ENCODE measurements around the gene PNN. TPM values are rescaled to one million over a fixed set of nuclear protein-coding genes. Genes with fewer than 3 reads are reported as not detected.
"Not testable (repeated sequence)": the region's sequence is repeated elsewhere in the genome, so short reads cannot be mapped to it uniquely, and the experiment has no call there.

The PNN gene
- total and polyA plus RNA-seq, 2 donors from 2014 or later = 27.2 to 46.2 TPM

DNA sequence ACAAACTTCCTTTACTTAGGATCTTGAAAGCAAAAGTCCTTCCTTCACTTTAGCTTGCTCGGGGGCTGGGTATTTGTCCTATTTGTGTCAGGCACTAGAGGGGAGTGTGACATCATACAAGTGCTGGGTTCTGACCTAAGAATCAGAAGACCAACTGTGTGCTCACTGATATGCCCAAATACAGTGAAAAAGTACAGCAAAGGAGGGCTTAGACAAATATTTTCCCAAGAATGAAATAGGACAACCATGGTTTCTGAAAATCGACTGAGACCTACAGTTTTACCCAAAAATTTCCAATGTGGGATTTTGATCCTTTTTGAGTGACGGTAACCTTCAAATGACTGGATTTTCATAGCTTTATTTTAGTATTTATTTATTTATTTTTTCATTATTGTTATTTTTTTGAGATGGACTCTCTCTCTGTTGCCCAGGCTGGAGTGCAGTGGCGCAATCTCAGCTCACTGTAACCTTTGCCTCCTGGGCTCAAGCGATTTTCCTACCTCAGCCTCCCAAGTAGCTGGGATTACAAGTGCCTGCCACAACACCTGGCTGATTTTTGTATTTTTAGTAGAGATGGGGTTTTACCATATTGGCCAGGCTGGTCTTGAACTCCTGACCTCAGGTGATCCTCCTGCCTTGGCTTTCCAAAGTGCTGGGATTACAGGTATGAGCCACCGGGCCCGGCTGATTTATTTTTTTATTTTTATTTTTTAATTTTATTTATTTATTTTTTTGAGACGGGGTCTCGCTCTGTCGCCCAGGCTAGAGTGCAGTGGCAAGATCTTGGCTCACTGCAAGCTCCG is 56.9 kb downstream of the PNN start:
- H3K27ac ChIP-seq (ENCODE audit: low read depth in 2 of 2, low read length in 2 of 2); H3K27me3 ChIP-seq (ENCODE audit: control insufficient read depth, insufficient read depth, low read length); H3K4me3 ChIP-seq (ENCODE audit: low read length in 3 of 3); intact Hi-C loops (cut with DNase I); H3K9ac ChIP-seq (ENCODE audit: low read length in 3 of 3); H3K36me3 ChIP-seq (ENCODE audit: control insufficient read depth in 2 of 3, insufficient read depth in 3 of 3, low read length in 3 of 3); H3K9me3 ChIP-seq (ENCODE audit: control insufficient read depth in 2 of 3, insufficient read depth in 1 of 3, low read length in 3 of 3); FAIRE-seq: not testable (repeated sequence)
- TF ChIP-seq, protein P1, sequence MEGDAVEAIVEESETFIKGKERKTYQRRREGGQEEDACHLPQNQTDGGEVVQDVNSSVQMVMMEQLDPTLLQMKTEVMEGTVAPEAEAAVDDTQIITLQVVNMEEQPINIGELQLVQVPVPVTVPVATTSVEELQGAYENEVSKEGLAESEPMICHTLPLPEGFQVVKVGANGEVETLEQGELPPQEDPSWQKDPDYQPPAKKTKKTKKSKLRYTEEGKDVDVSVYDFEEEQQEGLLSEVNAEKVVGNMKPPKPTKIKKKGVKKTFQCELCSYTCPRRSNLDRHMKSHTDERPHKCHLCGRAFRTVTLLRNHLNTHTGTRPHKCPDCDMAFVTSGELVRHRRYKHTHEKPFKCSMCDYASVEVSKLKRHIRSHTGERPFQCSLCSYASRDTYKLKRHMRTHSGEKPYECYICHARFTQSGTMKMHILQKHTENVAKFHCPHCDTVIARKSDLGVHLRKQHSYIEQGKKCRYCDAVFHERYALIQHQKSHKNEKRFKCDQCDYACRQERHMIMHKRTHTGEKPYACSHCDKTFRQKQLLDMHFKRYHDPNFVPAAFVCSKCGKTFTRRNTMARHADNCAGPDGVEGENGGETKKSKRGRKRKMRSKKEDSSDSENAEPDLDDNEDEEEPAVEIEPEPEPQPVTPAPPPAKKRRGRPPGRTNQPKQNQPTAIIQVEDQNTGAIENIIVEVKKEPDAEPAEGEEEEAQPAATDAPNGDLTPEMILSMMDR (IDR thresholded peaks at IDR 0.05; ENCODE audit: borderline replicate concordance, extremely low read depth, insufficient read depth) = peak; percentile 38
- H3K4me1 ChIP-seq (ENCODE audit: control insufficient read depth in 2 of 3, insufficient read depth in 2 of 3, low read depth in 1 of 3, low read length in 3 of 3) = peaks cover 0 to 11% (median 3%) of the 10 kb centered on the region in 3 donors
- peak in 2 of 5 donors; percentile 14 to 24 for DNase-seq

Other genes starting within 250 kb of the PNN start
- gene SEC23A, start 72.0 kb upstream of the PNN start, total RNA-seq = 48.8 TPM
- 10.9 TPM for gene SEC23A, start 72.0 kb upstream of the PNN start, polyA plus RNA-seq (ENCODE audit: insufficient read depth, low read depth, low replicate concordance)
- 13.8 TPM for gene GEMIN2, start 60.9 kb upstream of the PNN start, total RNA-seq
- 17.2 TPM for gene GEMIN2, start 60.9 kb upstream of the PNN start, polyA plus RNA-seq (ENCODE audit: insufficient read depth, low read depth, low replicate concordance)
- 32.9 TPM for gene TRAPPC6B, start 4.9 kb upstream of the PNN start, total RNA-seq
- 19.7 TPM for gene TRAPPC6B, start 4.9 kb upstream of the PNN start, polyA plus RNA-seq (ENCODE audit: insufficient read depth, low read depth, low replicate concordance)
- gene MIA2, start 58.7 kb downstream of the PNN start, total RNA-seq = 65.6 TPM
- 63.2 TPM for gene MIA2, start 58.7 kb downstream of the PNN start, polyA plus RNA-seq (ENCODE audit: insufficient read depth, low read depth, low replicate concordance)